Mesothelial cell of epicardium (in vitro differentiated cells): Measurements from ENCODE around the gene EXOSC1. TPM values are rescaled to one million over a fixed set of nuclear protein-coding genes. Genes with fewer than 3 reads are reported as not detected.
A peak's percentile ranks its signal among the peaks of the same experiment; 100 is the strongest.

Source experiments
- DNase-seq, 2 experiments: peaks; one replicate each; pipeline ENCODE4 v3.0.0; 2021; ENCODE audit warnings: low spot score in 2 of 2; ENCODE audit not compliant: unreplicated experiment in 2 of 2
- H3K27ac Mint-ChIP-seq: 2 replicates; pipeline ENCODE4 v1.8.0; 2021; ENCODE audit warnings: mixed read lengths
- H3K27me3 Mint-ChIP-seq: 2 replicates; pipeline ENCODE4 v1.8.0; 2021; ENCODE audit warnings: low read depth, mixed read lengths
- H3K36me3 Mint-ChIP-seq: 2 replicates; pipeline ENCODE4 v1.8.0; 2021; ENCODE audit warnings: mixed read lengths
- H3K4me1 Mint-ChIP-seq: 2 replicates; pipeline ENCODE4 v1.8.0; 2021; ENCODE audit warnings: mixed read lengths
- H3K4me3 Mint-ChIP-seq: 2 replicates; pipeline ENCODE4 v1.8.0; 2021; ENCODE audit warnings: mild to moderate bottlenecking, moderate library complexity, mixed read lengths
- H3K9me3 Mint-ChIP-seq: 2 replicates; pipeline ENCODE4 v1.8.0; 2021; ENCODE audit warnings: mixed read lengths
- CTCF ChIP-seq: fragments of 200-600 bp; sonication (generic); IDR thresholded peaks from one replicate; pipeline ENCODE4 v1.5.0; 2021; ENCODE audit warnings: antibody characterized with exemption; ENCODE audit not compliant: unreplicated experiment
- total RNA-seq: library from RNA; stranded (reverse); gene quantifications from 3 replicates; pipeline ENCODE4 v1.2.1, GENCODE V29; 2021

Gene EXOSC1
- total RNA-seq, 1 donor from 2014 or later: 28.2 TPM

GRCh38 chr10:97456686-97457065, 10.9 kb upstream of the EXOSC1 start:
- no peaks in the 10 kb centered on the region for H3K27me3 Mint-ChIP-seq
- H3K27ac Mint-ChIP-seq: no peak overlapping the region
- H3K4me1 Mint-ChIP-seq: peaks cover 3% of the 10 kb centered on the region
- no peaks in the 10 kb centered on the region for H3K9me3 Mint-ChIP-seq
- no peak overlapping the region for H3K4me3 Mint-ChIP-seq
- DNase-seq: no peak
- TF ChIP-seq CTCF: no peak
- peaks cover 41% of the 10 kb centered on the region for H3K36me3 Mint-ChIP-seq

GRCh38 chr10:97456034-97456685, 10.4 kb upstream of the EXOSC1 start:
- Mint-ChIP-seq H3K4me1 (peaks cover 3% of the 10 kb centered on the region), H3K36me3 (peaks cover 41% of the 10 kb centered on the region), H3K27me3 (no peaks in the 10 kb centered on the region), H3K4me3 (no peak overlapping the region), H3K27ac (no peak overlapping the region), H3K9me3 (no peaks in the 10 kb centered on the region)
- no peak for TF ChIP-seq CTCF
- DNase-seq: no peak

GRCh38 chr10:97454330-97455036, 8.7 kb upstream of the EXOSC1 start:
- H3K9me3 Mint-ChIP-seq: no peaks in the 10 kb centered on the region
- peak overlapping the region; percentile 66 for H3K27ac Mint-ChIP-seq
- no peaks in the 10 kb centered on the region for H3K27me3 Mint-ChIP-seq
- DNase-seq: no peak
- no peak for TF ChIP-seq CTCF
- H3K4me1 Mint-ChIP-seq: peaks cover 3% of the 10 kb centered on the region
- H3K4me3 Mint-ChIP-seq: no peak overlapping the region
- H3K36me3 Mint-ChIP-seq: peaks cover 31% of the 10 kb centered on the region

GRCh38 chr10:97452352-97452751, 6.5 kb upstream of the EXOSC1 start:
- Mint-ChIP-seq H3K27ac (no peak overlapping the region), H3K4me1 (peaks cover 11% of the 10 kb centered on the region), H3K36me3 (peaks cover 20% of the 10 kb centered on the region), H3K4me3 (no peak overlapping the region), H3K9me3 (no peaks in the 10 kb centered on the region), H3K27me3 (no peaks in the 10 kb centered on the region)
- no peak for DNase-seq
- TF ChIP-seq CTCF: no peak

GRCh38 chr10:97451605-97452004, 5.8 kb upstream of the EXOSC1 start:
- H3K27me3 Mint-ChIP-seq: no peaks in the 10 kb centered on the region
- H3K36me3 Mint-ChIP-seq: peaks cover 18% of the 10 kb centered on the region
- no peak overlapping the region for H3K4me3 Mint-ChIP-seq
- TF ChIP-seq CTCF: no peak
- DNase-seq: no peak
- no peaks in the 10 kb centered on the region for H3K9me3 Mint-ChIP-seq
- H3K27ac Mint-ChIP-seq: no peak overlapping the region
- H3K4me1 Mint-ChIP-seq: peaks cover 19% of the 10 kb centered on the region
